ENCODE data around the gene UPK3A.
A peak's percentile ranks its signal among the peaks of the same experiment; 100 is the strongest.

The UPK3A gene

DNA sequence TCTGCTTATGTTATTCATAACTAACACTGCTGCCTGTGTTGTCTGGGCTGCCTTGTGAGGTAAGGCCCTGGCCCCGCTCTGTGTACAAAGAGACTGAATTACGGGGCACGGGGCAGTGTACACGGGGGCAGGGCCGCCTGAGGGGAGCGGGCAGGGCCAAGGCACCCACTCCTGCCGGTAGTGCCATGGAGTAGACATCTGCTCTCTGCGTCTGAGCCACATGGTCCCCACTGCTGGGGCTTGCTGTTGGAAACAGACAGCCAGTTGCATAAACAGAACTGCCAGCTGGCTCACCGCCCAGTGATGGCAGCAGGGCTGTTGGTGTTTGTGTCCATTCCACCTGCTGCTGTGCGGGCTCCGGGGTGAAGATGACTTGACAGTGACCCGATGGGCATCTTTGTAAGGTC, 44.8 kb downstream of the UPK3A start:
- peak; percentile 55 for DNase-seq (ENCODE audit: low spot score)

GRCh38 chr22:45330548-45330947, 45.8 kb downstream of the UPK3A start:
- no peak for DNase-seq (ENCODE audit: low spot score)

GRCh38 chr22:45331486-45331885, 46.7 kb downstream of the UPK3A start:
- no peak for DNase-seq (ENCODE audit: low spot score)

- no peak for DNase-seq (ENCODE audit: low spot score)
Measured at GRCh38 chr22:45332001-45332400, 47.3 kb downstream of the UPK3A start.

DNA sequence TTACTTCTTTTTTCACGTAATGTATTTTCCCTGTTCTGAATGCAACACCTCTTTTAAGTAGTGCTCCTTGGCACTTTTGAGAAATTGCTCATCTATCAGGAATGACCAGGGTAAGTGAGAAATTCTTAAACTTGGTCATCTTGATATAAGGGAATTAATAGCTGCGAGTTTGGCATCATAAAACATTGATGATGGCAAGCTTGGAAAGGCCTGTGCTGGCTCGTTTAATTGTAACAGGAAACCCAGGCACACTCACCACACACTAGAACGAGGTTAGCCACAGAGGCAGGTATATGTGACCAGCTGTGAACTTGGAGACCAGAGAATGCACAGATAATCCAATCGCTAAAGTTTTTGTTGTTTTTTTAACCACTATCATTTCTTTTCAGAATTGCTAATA, 49.3 kb downstream of the UPK3A start:
- DNase-seq (ENCODE audit: low spot score) = no peak

DNA sequence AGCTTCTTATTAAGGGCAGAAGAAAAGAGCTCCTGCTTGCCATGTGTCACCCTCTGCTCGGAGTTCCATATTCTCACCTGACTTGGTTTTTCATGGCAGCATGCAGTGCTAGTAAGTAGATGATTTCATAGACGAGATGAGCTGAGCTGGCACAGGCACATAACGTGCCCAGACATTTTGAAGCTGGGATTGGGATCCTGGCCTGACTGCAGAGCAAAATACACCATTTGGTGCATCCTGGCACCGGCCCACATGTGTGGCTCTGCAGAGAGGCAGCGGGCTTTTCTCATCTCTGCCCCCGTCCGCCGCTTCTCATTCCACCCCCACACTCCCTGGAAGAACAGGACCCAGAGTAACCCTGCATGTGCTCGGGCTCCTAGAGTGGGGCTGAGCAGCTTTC, 49.8 kb downstream of the UPK3A start:
- no peak for DNase-seq (ENCODE audit: low spot score)

DNA sequence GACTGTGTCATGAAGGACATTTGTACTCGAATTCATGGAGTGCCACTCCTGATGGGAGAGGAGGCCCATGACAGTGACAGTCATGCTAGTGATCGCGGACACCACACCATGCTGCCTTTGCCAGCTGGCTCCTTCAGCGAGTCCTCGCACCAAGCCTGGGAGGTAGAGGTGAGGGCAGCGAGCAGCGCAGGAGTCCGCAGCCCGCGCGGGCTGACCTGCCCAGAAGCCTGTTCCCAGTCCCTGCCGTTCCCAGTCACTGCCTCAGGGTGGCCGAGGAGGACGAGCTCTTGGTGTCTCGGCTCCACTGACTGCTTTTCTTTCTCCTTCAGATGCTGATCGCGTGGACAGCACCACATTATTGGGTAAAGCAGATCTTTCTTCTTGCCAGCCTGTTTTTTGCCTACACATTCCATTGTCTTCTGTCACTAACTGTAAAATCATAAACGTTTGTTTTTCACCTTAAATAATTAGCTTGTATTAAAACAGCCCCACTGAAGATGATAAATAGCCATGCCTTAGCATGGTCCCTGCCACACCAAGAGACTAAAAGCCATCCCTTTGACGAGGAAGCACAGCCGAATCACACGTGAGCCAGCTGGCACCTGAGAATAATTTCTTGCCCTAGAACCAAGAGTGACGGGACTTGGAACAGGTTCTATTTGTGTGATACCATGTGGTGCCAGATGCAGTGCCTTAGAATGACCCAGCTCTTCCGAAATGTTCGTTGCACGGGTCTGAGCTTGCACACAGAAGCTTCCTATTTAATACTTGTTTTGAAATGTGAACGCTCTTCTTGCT, 50.5 kb downstream of the UPK3A start:
- DNase-seq (ENCODE audit: low spot score) = no peak

- DNase-seq (ENCODE audit: low spot score) = no peak
Measured at GRCh38 chr22:45335854-45336522, 51.2 kb downstream of the UPK3A start.

- peak; percentile 63 for DNase-seq (ENCODE audit: low spot score)
Measured at GRCh38 chr22:45336971-45337431, 52.3 kb downstream of the UPK3A start.

GRCh38 chr22:45337536-45337935, 52.8 kb downstream of the UPK3A start:
- no peak for DNase-seq (ENCODE audit: low spot score)

- DNase-seq (ENCODE audit: low spot score) = no peak
Measured at GRCh38 chr22:45338795-45339194, 54.0 kb downstream of the UPK3A start.

GRCh38 chr22:45340323-45340722, 55.6 kb downstream of the UPK3A start:
- no peak for DNase-seq (ENCODE audit: low spot score)

DNA sequence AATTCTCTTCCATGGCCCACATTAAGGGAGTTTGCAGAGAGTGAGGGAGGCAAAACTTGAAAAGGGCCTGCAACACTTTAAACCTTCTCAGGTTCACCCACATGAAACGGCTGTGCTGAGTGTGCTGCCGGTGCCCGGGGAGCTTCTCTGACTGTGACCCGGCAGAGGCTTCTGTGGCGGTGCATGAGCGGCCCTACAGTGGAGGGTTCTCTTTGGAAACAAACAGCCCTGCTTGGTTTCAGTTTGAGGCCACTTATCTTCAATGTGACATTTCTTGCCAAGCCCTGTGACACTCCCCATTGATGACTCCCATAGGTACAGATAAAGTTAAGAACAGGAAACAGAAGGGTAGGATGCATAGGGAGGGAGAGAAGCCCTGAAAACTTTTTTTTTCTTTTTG, 56.7 kb downstream of the UPK3A start:
- no peak for DNase-seq (ENCODE audit: low spot score)

DNA sequence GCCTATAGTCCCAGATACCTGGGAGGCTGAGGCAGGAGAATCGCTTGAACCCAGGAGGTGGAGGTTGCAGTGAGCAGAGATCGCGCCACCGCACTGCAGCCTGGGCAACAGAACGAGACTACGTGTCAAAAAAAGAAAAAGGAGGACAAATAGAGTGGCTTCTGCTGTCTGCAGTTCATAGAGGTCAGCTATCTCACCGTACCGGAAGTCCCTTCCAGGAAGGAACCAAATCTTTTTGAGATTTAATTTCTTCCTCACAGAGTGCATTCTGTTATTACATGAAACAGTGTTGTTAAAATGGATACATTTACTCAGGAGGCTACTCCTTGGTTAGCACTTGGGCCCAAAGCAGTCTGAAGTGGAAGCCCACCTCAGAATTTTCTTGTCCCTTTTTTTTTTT, 58.4 kb downstream of the UPK3A start:
- DNase-seq (ENCODE audit: low spot score) = no peak

DNA sequence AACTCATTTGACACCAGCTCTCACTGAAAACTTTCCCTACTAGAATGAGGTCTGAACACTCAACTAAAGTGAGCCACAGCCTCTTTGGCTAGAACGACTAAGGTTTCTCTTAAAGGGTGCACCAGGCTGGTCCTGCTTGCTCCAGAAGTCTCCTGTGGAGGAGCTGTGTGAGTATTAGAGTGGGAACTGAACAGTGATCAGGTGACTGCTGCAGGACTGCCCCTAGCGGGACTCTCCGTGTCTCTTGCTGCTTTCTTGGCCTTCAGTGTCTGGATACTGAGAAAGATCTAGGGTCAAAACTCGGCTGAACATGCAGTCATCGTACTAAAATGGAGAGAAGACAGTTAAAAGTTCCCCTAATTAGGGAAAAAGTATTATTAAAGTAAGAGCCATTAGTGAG, 59.6 kb downstream of the UPK3A start:
- no peak for DNase-seq (ENCODE audit: low spot score)

Measured in putamen (tissue), 1 donor.